ENCODE results near the gene OVOL1. TPM values are rescaled to one million over a fixed set of nuclear protein-coding genes. Genes with fewer than 3 reads are reported as not detected.

OVOL1 gene
- total RNA-seq, 6 donors from 2014 or later, result under 0.01 to 2.2 (median 0.77) TPM

DNA sequence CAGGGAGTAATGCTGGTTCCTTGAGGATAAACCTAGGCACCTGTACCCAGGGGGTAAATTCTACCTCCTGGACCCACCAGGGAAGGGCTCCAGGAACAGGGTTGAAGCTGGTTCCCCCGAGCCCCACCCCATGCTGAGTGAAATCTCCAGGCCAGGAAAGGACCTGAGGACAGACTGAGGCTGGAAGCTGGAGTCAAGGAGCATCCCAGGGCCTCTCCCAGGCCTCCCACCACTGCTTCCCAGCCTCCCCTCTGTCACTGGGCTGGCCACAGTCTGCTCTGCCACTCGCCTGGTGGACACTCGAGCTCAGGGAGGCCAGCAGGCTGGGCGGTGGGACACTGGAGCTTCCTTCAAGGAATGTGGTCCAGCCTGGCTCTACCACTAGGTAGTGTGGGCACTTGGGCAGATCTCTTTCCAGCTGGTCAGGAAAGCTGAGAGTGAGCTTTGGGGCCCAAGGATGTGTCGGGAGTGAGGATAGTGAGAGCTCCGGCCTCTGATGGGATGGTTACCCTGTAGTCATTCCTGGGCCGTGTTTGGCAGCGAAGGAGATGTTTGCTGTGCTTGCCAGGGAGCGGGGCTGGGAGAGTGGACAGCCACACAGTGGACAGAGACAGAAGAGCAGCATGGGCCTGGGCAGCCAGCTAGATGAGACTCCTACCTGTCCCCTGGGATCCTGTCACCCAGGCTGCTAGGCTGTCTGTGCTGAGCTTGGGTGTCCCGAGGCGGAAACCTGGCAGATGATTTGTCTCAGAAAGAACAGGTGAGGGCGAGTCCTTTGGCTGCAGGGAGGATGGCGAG, 3.4 kb downstream of the OVOL1 start:
- H3K9me3 ChIP-seq, result no peaks in the 10 kb centered on the region
- H3K4me3 ChIP-seq, result no peak overlapping the region
- peaks cover 24 to 39% (median 27%) of the 10 kb centered on the region in 4 donors for H3K4me1 ChIP-seq
- peaks cover 2 to 28% (median 17%) of the 10 kb centered on the region in 4 donors for H3K27me3 ChIP-seq
- no peak overlapping the region for H3K27ac ChIP-seq
- 89 to 92% methylated on average over 8 to 12 of the region's 13 CpGs for WGBS, 2 donors
- DNase-seq (no peak), ATAC-seq (ENCODE audit: low FRiP score in 2 of 2) (no peak)
- TF ChIP-seq EP300 (IDR thresholded peaks at IDR 0.05) (no peak), POLR2AphosphoS5 (IDR thresholded peaks at IDR 0.05) (no peak), POLR2A (IDR thresholded peaks at IDR 0.05) (no peak)
- TF ChIP-seq, protein P1, sequence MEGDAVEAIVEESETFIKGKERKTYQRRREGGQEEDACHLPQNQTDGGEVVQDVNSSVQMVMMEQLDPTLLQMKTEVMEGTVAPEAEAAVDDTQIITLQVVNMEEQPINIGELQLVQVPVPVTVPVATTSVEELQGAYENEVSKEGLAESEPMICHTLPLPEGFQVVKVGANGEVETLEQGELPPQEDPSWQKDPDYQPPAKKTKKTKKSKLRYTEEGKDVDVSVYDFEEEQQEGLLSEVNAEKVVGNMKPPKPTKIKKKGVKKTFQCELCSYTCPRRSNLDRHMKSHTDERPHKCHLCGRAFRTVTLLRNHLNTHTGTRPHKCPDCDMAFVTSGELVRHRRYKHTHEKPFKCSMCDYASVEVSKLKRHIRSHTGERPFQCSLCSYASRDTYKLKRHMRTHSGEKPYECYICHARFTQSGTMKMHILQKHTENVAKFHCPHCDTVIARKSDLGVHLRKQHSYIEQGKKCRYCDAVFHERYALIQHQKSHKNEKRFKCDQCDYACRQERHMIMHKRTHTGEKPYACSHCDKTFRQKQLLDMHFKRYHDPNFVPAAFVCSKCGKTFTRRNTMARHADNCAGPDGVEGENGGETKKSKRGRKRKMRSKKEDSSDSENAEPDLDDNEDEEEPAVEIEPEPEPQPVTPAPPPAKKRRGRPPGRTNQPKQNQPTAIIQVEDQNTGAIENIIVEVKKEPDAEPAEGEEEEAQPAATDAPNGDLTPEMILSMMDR (IDR thresholded peaks at IDR 0.05), result no peak
- H3K36me3 ChIP-seq, result no peaks in the 10 kb centered on the region

DNA sequence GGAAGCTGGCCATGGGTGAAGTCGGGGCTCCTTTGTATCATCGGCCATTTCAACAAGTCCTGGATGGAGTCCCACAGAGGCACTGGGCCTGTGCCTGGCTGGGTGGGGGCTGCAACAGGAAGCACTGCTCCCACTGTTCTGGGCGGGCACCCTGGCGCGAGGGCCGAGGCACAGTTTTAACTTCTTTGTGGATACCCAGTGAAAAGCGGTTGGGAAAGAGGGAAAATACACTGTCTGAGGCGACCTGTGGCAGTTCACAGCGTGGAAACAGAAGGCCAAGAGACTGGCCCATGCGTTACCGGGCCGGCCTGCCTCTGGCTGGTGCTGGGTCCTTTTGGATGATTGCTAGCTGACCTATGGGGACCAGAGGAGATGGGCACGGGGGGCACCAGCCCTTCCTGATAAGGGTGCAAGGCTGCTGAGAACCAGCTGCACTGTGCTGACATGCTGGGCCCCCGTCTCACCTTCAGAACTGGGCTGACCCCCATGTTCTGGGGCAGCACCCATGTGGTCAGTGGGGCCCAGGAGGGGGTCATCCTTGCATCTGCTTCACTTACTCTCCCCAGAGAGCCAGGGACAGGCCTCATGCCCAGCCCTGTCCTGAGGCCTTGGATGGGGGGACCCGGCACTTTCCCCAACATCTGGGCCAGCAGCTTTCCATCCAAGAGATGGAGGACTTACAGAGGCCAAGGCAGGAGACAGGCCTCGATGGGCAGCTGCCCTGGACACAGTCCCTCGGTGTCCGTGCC, 4.2 kb downstream of the OVOL1 start:
- ATAC-seq (ENCODE audit: low FRiP score in 2 of 2), result no peak
- peak in 1 of 2 donors; percentile 60 for DNase-seq
- WGBS, 2 donors, result 91 to 94% methylated on average over 13 to 18 of the region's 18 CpGs
- TF ChIP-seq, protein P1 (IDR thresholded peaks at IDR 0.05), result no peak
- TF ChIP-seq POLR2AphosphoS5 (IDR thresholded peaks at IDR 0.05) (no peak), POLR2A (IDR thresholded peaks at IDR 0.05) (no peak), EP300 (IDR thresholded peaks at IDR 0.05) (no peak)
- Histone ChIP-seq H3K36me3 (no peaks in the 10 kb centered on the region), H3K4me1 (peaks cover 23 to 36% (median 25%) of the 10 kb centered on the region in 4 donors), H3K4me3 (no peak overlapping the region), H3K9me3 (no peaks in the 10 kb centered on the region), H3K27ac (peak overlapping the region in 2 of 4 donors; percentile 3 to 54), H3K27me3 (peaks cover 2 to 24% (median 15%) of the 10 kb centered on the region in 4 donors)

DNA sequence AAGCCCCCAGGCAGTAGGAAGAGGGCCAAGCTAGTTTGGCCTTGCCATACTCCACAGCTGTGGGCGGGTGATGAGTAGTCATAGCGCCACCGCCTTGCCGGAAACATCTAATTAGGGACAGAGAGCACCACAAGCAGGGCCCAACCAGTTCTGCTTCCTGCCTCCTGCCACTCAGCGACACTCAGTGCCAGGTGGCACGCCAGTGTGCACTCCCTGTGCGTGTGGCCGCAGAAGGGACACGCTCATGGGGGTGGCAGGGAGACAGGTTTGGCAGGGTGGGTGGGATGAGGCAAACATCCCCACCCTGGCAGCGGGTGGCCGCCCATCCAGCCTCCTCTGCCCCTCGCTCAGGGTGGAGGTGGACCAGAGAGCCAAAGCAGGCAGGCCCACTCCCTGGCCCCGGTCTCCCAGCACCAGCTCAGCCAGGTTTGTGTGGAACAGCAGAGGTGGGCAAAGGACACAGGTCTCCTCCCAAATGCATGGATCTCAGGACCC, 4.9 kb downstream of the OVOL1 start:
- WGBS, 2 donors, result 50% methylated on average over 13 of the region's 13 CpGs; no CpG with 5 or more reads in 1 of the 2 donors
- Histone ChIP-seq H3K4me3 (no peak overlapping the region), H3K9me3 (no peaks in the 10 kb centered on the region), H3K27me3 (peaks cover 2 to 17% (median 11%) of the 10 kb centered on the region in 4 donors), H3K27ac (peak overlapping the region in 2 of 4 donors; percentile 3 to 54), H3K4me1 (peaks cover 16 to 29% (median 18%) of the 10 kb centered on the region in 4 donors), H3K36me3 (no peaks in the 10 kb centered on the region)
- no peak for TF ChIP-seq EP300 (IDR thresholded peaks at IDR 0.05)
- TF ChIP-seq POLR2A (IDR thresholded peaks at IDR 0.05), result peak in 1 of 4 donors; percentile 27
- DNase-seq, result peak; percentile 62 to 72
- peak; percentile 40 to 65 for ATAC-seq (ENCODE audit: low FRiP score in 2 of 2)

DNA sequence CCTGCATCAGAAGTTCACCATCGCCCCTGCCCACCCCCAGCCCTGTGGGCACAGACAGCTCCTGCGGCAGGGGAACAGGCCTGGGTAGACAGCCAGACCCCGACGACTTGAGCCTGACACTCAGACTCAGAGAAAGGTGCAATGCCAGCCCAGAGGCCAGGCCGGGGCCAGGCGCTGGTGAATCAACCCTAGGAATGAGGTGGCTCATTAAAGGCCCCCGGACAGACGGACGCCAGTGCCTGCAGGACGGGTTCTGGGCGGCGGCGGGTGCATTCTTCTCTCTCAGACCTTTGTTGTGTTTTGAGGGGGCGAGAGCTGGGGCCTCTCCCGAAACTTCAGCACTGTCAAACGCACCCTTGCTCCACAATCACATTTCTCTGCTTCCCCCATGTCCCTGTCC, 5.6 kb downstream of the OVOL1 start:
- no peaks in the 10 kb centered on the region for H3K36me3 ChIP-seq
- peaks cover 2 to 11% (median 7%) of the 10 kb centered on the region in 4 donors for H3K27me3 ChIP-seq
- ATAC-seq (ENCODE audit: low FRiP score in 2 of 2), result no peak
- H3K4me3 ChIP-seq, result no peak overlapping the region
- no peak overlapping the region for H3K27ac ChIP-seq
- 89 to 93% methylated on average over 14 to 16 of the region's 16 CpGs for WGBS, 2 donors
- peaks cover 9 to 23% (median 13%) of the 10 kb centered on the region in 4 donors for H3K4me1 ChIP-seq
- DNase-seq, result peak in 1 of 2 donors; percentile 75
- H3K9me3 ChIP-seq, result no peaks in the 10 kb centered on the region
- TF ChIP-seq POLR2AphosphoS5 (IDR thresholded peaks at IDR 0.05), result no peak
- TF ChIP-seq, protein P1 (IDR thresholded peaks at IDR 0.05), result no peak
- no peak for TF ChIP-seq POLR2A (IDR thresholded peaks at IDR 0.05)
- TF ChIP-seq EP300 (IDR thresholded peaks at IDR 0.05), result no peak

DNA sequence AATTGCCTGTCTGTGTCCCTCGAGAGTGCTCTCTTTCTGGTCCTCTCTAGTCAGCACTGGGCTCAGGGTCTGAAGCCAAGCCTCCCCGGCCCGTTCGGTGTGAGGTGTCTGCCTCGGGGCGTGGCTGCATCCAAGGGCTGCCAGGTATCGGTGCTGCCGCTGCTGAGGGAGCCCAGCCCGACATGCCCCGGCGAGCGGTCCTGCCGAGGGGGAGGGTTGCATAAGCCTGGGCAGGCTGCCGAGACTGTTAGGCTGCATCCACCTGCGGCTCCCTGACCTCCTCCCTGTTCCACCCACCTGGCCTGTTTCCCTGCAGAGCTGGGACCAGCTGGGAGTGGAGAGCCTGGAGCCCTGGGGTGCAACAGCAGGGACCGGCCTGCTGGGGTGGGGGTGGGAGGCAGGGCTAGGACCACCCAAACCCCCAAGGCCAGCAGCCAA, 6.3 kb downstream of the OVOL1 start:
- DNase-seq (peak; percentile 78 to 87), ATAC-seq (ENCODE audit: low FRiP score in 2 of 2) (peak; percentile 20 to 36)
- Histone ChIP-seq H3K27ac (no peak overlapping the region), H3K9me3 (no peaks in the 10 kb centered on the region), H3K36me3 (no peaks in the 10 kb centered on the region), H3K4me3 (no peak overlapping the region), H3K4me1 (peaks cover 2 to 15% (median 7%) of the 10 kb centered on the region in 4 donors), H3K27me3 (peaks cover 0 to 4% (median 2%) of the 10 kb centered on the region in 4 donors)
- WGBS, 2 donors, result 58% methylated on average over 15 of the region's 16 CpGs; no CpG with 5 or more reads in 1 of the 2 donors
- TF ChIP-seq POLR2A (IDR thresholded peaks at IDR 0.05), result no peak
- TF ChIP-seq POLR2AphosphoS5 (IDR thresholded peaks at IDR 0.05), result no peak
- TF ChIP-seq EP300 (IDR thresholded peaks at IDR 0.05), result no peak
- TF ChIP-seq, protein P1 (IDR thresholded peaks at IDR 0.05), result no peak

Measured in upper lobe of left lung (tissue), 6 donors.